ENCODE results near the gene CCM2L. TPM values are rescaled to one million over a fixed set of nuclear protein-coding genes. Genes with fewer than 3 reads are reported as not detected.
A peak's percentile ranks its signal among the peaks of the same experiment; 100 is the strongest.

Gene CCM2L
- total and polyA plus RNA-seq, 9 of the 15 experiments (the other 6 are each of a cell fraction or from before 2014, with no cell fraction given): 0.04 TPM; not detected in 8

DNA sequence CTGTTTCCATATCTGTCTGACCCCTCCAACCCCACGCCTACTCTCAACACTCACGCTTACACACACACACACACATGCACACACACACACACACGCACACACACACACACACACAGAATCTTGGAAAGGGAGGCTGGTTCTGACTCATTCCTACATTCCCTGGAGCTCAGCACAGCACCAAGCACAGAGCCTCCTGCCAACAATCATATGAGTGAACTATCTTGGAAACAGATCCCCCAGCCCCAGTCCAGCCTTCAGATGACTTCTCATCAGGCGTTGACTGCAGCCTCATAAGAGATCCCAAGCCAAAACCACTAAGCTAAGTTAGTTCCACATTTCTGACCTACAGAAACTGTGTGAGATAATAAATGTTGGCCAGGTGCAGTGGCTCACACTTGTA, 27.7 kb downstream of the CCM2L start (continued):
- TF ChIP-seq JUN (IDR thresholded peaks at IDR 0.05; ENCODE audit: borderline replicate concordance, low read depth, low read length) (0 out of 2 replicates have a peak, but pooled peaks have one; percentile 34), JUN (CRISPR knock-in tag; IDR thresholded peaks at IDR 0.05; ENCODE audit: borderline replicate concordance) (no peak)

DNA sequence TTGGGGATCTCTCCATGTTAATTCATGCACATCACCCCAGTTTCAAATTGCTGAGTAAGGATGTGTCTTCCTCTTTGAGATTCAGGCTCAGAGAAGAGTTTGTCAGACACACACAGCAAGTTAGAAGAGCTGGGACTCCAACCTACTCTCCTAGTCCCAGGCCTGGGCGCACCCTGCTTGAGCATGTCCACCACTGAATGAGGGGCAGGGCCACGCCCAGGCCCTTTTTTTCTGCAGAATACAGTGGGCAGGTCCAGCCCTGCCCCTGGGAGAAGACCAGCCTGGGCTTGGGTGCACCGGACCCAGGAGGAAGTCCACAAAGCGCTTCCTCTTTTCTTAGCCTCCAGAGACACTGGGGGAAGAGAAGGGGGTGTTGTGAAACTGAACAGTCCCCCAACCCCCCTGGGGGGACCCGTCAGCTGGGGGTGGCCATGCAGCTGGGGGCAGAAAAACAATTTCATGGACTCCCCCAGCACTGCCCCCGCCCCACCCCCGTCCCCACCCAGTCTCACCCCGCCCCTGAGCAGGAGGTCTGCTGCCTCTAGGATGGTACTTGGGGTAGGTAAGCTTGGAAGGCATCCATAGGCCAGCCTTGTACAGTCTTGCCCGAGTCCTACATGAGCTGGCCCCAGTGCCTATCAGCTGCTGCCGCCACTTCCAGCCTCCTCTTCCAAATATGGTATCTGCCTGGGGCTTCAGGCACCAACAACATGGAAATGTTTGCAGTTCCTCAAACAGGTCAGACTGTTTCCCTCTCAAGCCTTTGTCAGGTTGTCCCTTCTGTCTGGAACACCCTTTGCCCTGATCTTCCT, 30.1 kb downstream of the CCM2L start:
- Histone ChIP-seq H3K27me3 (ENCODE audit: control insufficient read depth in 2 of 2, insufficient read depth in 2 of 2, low read length in 2 of 2) (peaks cover 2 to 9% of the 10 kb centered on the region in 2 experiments; a peak in 2 of 5 replicates), H3K27ac (ENCODE audit: extremely low read depth, low read depth, low read length) (no peak overlapping the region), H4K20me1 (replicated peaks; ENCODE audit: control insufficient read depth, insufficient read depth, low read length) (no peaks in the 10 kb centered on the region), H3K36me3 (ENCODE audit: control insufficient read depth, insufficient read depth, low read length) (no peaks in the 10 kb centered on the region), H3K4me2 (ENCODE audit: insufficient read depth, low read length) (peak overlapping the region; percentile 19; the same call in 1 of the 2 replicates), H3K4me1 (replicated peaks in 1 of 2; ENCODE audit: control insufficient read depth in 2 of 2, insufficient read depth in 2 of 2, low read length in 2 of 2) (peaks cover 3 to 11% of the 10 kb centered on the region in 2 experiments; a peak in 2 of 5 replicates), H3K9me3 (replicated peaks; ENCODE audit: control insufficient read depth, insufficient read depth, low read depth, low read length) (no peaks in the 10 kb centered on the region; the same call in 1 of the 2 replicates), H2AFZ (ENCODE audit: low read depth, low read length) (no peak overlapping the region; the same call in 1 of the 2 replicates), H3K79me2 (ENCODE audit: control insufficient read depth, insufficient read depth, low read length) (no peaks in the 10 kb centered on the region), H3K4me3 (no peak overlapping the region), H3K9ac (ENCODE audit: insufficient read depth in 1 of 2, low read depth in 2 of 2, low read length in 2 of 2) (no peak overlapping the region), H3K9me1 (ENCODE audit: control insufficient read depth, insufficient read depth, low read length) (no peaks in the 10 kb centered on the region)
- no peak for DNase-seq (ENCODE audit: extremely low read depth in 1 of 4, low spot score in 3 of 4)
- in situ Hi-C loops (cut with MboI) (no loop called here), intact Hi-C loops (cut with micrococcal nuclease) (no loop called here)
- ATAC-seq: peak; percentile 53
- CTCF ChIA-PET (ENCODE audit: low intra/inter-chr PET ratio): no interaction called here
- FAIRE-seq: no peak
- WGBS (ENCODE audit: insufficient coverage, low coverage, missing lambda C conversion rate): 6% methylated on average over 6 of the region's 10 CpGs
- BruUV-seq (replicated peaks): no TSS peak
- POLR2A ChIA-PET: no interaction called here
- TF ChIP-seq ZNF316 (IDR thresholded peaks at IDR 0.05): peak; percentile 70; the same call in 1 of the 2 replicates
- no peak for TF ChIP-seq PCBP1 (IDR thresholded peaks at IDR 0.05; ENCODE audit: low read depth, low read length, poor library complexity, severe bottlenecking)
- TF ChIP-seq SPI1 (IDR thresholded peaks at IDR 0.05; ENCODE audit: borderline replicate concordance, low read depth, low read length): peak; percentile 97
- TF ChIP-seq NFE2 (IDR thresholded peaks at IDR 0.05; ENCODE audit: low read depth): peak; percentile 32; the same call in 1 of the 2 replicates
- peak; percentile 40; the same call in 1 of the 2 replicates for TF ChIP-seq ZNF589 (CRISPR knock-in tag; IDR thresholded peaks at IDR 0.05; ENCODE audit: low read depth)
- 0 out of 2 replicates have a peak, but pooled peaks have one; percentile 43 for TF ChIP-seq ELF4 (CRISPR knock-in tag; IDR thresholded peaks at IDR 0.05)
- TF ChIP-seq NRF1 (conservative IDR thresholded peaks at IDR 0.05 in 1 of 2, IDR thresholded peaks at IDR 0.05 in 1 of 2): peak; percentile 75 to 81
- TF ChIP-seq, protein P1, sequence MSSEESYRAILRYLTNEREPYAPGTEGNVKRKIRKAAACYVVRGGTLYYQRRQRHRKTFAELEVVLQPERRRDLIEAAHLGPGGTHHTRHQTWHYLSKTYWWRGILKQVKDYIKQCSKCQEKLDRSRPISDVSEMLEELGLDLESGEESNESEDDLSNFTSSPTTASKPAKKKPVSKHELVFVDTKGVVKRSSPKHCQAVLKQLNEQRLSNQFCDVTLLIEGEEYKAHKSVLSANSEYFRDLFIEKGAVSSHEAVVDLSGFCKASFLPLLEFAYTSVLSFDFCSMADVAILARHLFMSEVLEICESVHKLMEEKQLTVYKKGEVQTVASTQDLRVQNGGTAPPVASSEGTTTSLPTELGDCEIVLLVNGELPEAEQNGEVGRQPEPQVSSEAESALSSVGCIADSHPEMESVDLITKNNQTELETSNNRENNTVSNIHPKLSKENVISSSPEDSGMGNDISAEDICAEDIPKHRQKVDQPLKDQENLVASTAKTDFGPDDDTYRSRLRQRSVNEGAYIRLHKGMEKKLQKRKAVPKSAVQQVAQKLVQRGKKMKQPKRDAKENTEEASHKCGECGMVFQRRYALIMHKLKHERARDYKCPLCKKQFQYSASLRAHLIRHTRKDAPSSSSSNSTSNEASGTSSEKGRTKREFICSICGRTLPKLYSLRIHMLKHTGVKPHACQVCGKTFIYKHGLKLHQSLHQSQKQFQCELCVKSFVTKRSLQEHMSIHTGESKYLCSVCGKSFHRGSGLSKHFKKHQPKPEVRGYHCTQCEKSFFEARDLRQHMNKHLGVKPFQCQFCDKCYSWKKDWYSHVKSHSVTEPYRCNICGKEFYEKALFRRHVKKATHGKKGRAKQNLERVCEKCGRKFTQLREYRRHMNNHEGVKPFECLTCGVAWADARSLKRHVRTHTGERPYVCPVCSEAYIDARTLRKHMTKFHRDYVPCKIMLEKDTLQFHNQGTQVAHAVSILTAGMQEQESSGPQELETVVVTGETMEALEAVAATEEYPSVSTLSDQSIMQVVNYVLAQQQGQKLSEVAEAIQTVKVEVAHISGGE (CRISPR knock-in tag; IDR thresholded peaks at IDR 0.05): 0 out of 6 replicates have a peak, but pooled peaks of 1 of the 3 experiments have one; percentile 30
- no peak for TF ChIP-seq MYNN (IDR thresholded peaks at IDR 0.05)
- TF ChIP-seq MYNN (CRISPR knock-in tag; IDR thresholded peaks at IDR 0.05): no peak
- no peak for TF ChIP-seq CHD2 (IDR thresholded peaks at IDR 0.05; ENCODE audit: low read depth, low read length)
- TF ChIP-seq POLR3G (IDR thresholded peaks at IDR 0.05; ENCODE audit: extremely low read depth, insufficient read length, insufficient replicate concordance): no peak
- peak; percentile 27; the same call in 1 of the 2 replicates for TF ChIP-seq ELF1 (tag; IDR thresholded peaks at IDR 0.05)
- TF ChIP-seq SRF (CRISPR knock-in tag; IDR thresholded peaks at IDR 0.05): peak in 1 of 2 experiments; percentile 92; a peak in 2 of 4 replicates

Measured in K562 (cell line).